NCI-H2196 treated with DMSO at 0.1 percent for 48 hours (cell line): ENCODE results near the gene DUSP11.
"Not testable (repeated sequence)": the region's sequence is repeated elsewhere in the genome, so short reads cannot be mapped to it uniquely, and the experiment has no call there.

Source experiments
- DNase-seq: peaks from one replicate; lab custom pipeline; 2025; ENCODE audit not compliant: unreplicated experiment; lab: John Stamatoyannopoulos, UW

DUSP11 gene

DNA sequence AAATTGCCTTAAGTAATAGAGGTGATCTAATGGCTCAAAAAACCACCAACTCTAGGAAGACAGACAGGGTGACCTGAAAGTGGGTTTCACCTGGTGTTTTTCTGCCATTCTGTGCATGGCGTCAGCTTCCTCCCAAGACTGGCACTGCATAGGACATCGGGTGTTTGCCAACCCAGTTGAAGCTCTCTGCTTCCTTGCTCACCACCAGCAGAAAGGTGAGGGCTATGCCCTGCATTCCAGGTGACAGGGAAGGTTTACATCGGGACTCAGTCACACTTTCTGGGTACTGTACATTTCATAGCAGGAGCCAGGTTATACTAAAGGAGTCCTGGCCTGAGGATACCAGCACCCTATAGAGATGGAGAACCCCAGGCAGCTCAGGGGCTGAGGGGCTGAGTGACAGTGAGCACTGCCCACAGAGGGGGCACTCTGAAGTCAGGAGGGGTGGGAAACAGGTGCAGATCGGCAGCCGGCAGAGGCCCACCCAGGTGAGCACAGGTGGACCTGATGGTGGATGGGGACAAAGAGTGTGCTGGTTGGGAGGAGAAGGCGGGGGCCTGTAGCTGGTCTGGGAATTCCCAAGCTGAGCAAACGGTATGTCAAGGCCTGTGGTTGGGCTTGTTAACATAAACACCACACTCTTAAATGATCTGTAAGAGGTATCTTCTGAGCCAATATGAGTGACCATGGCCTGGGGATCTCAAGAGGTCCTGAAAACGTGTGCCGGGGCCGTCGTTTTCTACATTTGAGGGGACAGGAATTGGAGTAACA, 60.9 kb downstream of the DUSP11 start:
- DNase-seq: no peak

GRCh38 chr2:73718421-73718820, 61.5 kb downstream of the DUSP11 start:
- DNase-seq: no peak

GRCh38 chr2:73717695-73718094, 62.2 kb downstream of the DUSP11 start:
- not testable (repeated sequence) for DNase-seq

- no peak for DNase-seq
These were observed 62.7 kb downstream of the DUSP11 start for GRCh38 chr2:73717251-73717606.

GRCh38 chr2:73716543-73717250, 63.2 kb downstream of the DUSP11 start:
- no peak for DNase-seq

DNA sequence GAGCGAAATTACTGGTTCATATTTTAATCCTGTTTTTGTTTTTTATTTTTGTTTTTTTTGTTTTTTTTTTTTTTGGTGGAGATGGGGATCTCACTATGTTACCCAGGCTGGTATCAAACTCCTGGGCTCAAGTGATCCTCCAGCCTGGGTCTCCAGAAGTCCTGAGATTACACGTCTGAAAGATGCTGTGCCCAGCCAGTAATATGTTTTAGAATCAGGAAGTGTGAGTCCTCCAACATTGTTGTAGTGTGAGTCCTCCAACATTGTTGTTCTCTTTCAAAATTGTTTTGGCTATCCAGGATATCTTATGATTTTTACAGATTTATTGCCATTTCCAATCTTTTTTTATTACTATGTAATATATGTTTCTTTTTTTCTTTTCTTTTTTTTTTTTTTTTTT, 65.8 kb downstream of the DUSP11 start:
- no peak for DNase-seq
